Fibroblast of mammary gland (primary cell): ENCODE measurements around the gene SLC2A4RG.

ENCODE experiments used
- DNase-seq: peaks from one replicate; pipeline ENCODE4 v3.0.0-alpha.2; 2010; ENCODE audit warnings: low read depth
- H3K4me3 ChIP-seq: 2 replicates; pipeline ENCODE4 v1.5.1; 2011; ENCODE audit warnings: low read depth, mild to moderate bottlenecking, low read length, moderate library complexity; ENCODE audit not compliant: control insufficient read depth
- TF ChIP-seq, protein P1 (sequence below): conservative IDR thresholded peaks from 2 replicates; pipeline ENCODE4 v1.5.1; 2011; ENCODE audit warnings: low read depth, low read length, inconsistent platforms; ENCODE audit not compliant: control insufficient read depth, insufficient read depth

The SLC2A4RG gene

DNA sequence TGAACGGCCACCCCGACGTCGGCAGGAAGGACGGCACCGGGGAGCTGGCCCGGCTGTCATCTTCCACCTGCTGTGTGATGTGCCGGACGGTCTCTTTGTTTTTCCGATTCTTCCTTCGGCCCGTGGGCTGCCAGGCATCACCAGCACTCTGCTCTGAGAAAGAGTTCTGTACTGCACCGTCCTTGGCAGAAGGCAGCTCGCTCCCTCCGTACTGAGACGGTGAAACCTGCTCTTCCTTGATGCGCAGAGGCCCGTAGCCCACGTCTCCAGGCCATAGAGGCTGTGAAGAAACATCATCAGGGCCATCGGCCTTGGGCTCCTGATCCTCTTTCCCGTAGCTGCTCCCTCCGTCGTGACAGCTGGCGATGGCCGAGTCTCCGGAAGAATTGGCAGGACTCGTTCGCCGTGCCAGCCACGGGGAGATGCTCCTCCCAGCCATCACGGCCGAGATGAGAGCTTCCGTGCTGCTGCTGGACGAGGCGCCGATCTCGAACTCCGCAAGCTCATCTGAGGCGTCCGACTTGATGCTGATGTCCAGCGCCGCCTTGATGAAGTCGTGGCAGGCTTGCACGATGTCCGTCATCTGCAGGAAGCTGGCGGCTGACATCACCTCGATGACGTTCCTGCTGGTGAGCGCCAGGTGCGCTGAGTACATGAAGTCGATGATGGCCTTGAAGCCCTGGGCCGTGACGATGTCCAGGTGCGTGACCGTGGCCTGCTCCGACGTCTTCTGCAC, 50.4 kb downstream of the SLC2A4RG start:
- DNase-seq: no peak
- TF ChIP-seq, protein P1, sequence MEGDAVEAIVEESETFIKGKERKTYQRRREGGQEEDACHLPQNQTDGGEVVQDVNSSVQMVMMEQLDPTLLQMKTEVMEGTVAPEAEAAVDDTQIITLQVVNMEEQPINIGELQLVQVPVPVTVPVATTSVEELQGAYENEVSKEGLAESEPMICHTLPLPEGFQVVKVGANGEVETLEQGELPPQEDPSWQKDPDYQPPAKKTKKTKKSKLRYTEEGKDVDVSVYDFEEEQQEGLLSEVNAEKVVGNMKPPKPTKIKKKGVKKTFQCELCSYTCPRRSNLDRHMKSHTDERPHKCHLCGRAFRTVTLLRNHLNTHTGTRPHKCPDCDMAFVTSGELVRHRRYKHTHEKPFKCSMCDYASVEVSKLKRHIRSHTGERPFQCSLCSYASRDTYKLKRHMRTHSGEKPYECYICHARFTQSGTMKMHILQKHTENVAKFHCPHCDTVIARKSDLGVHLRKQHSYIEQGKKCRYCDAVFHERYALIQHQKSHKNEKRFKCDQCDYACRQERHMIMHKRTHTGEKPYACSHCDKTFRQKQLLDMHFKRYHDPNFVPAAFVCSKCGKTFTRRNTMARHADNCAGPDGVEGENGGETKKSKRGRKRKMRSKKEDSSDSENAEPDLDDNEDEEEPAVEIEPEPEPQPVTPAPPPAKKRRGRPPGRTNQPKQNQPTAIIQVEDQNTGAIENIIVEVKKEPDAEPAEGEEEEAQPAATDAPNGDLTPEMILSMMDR: no peak
- no peak overlapping the region for H3K4me3 ChIP-seq

DNA sequence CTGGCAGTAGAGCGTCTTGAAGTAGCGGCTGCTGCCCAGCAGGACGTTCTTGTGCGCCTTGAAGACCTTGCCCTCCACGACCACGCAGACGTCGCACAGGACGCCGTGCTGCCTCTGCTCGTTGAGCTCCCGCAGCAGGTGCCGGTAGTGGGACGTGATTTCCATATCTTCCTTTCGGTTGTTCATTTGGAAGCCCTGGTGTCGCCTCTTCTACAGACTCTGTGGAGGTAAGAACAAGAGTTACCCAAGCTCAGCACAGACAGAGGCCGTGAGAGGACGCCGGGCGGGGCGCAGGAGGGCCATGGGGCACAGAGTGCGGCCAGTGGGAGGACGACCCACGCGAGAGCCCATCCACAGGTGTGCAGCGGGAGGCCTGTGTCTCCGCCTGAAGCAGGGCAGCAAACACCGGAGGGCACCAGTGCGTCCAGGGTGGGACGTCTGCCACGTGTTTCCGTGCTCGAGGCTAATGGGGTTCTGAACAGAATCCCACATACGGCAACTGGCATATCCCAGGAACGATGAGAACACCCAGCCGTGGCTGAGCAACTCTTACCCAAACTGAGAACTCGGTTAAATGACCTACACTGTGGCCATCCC, 51.1 kb downstream of the SLC2A4RG start:
- TF ChIP-seq, protein P1: no peak
- DNase-seq: no peak
- H3K4me3 ChIP-seq: no peak overlapping the region

DNA sequence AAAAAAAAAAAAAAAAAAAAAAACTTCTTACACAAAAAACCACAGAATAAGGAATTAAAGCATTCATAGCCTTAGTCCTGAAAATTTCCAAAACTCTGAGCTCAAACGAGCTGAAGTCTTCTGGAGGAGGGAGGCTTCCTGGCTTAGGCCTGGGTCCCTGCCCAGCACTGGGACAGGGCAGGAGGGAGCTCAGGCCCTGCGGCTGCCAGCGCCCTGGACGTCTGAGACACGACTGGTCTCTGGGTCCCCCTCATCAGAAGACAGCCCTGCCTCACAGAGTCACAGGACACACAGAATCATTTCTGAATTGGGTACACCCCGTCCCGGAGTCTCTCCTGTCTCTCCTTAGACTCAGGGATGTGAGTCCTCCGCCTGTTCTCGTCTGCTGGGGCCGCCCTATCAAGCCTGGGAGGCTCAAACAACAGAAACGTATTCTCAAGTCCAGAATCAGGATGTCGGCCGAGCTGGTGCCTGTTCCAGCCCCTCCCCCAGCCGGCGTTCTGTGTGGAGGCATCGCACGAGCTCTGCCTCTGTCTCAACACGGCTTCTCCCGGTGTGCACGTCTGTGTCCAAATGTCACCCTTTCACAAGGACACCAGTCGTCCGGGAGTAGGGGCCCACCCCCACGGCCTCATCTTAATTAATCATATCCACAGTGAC, 52.1 kb downstream of the SLC2A4RG start:
- TF ChIP-seq, protein P1: no peak
- no peak overlapping the region for H3K4me3 ChIP-seq
- DNase-seq: no peak

- TF ChIP-seq, protein P1: no peak
- H3K4me3 ChIP-seq: no peak overlapping the region
- no peak for DNase-seq
Observed at GRCh38 chr20:63792866-63793265, 53.3 kb downstream of the SLC2A4RG start.
